ENCODE results near the gene IL33. TPM values are rescaled to one million over a fixed set of nuclear protein-coding genes. Genes with fewer than 3 reads are reported as not detected.

IL33 gene
- total and polyA plus RNA-seq, 2 donors from 2014 or later = 3.7 to 22.7 TPM

GRCh38 chr9:6243746-6244145, 28.1 kb downstream of the IL33 start:
- no peak for TF ChIP-seq CTCF (IDR thresholded peaks at IDR 0.05; ENCODE audit: borderline replicate concordance, extremely low read depth, insufficient read depth)
- Histone ChIP-seq H3K4me3 (ENCODE audit: low read length in 3 of 3) (no peak overlapping the region), H3K9me3 (ENCODE audit: control insufficient read depth in 2 of 3, insufficient read depth in 1 of 3, low read length in 3 of 3) (no peaks in the 10 kb centered on the region), H3K9ac (ENCODE audit: low read length in 3 of 3) (no peak overlapping the region), H3K27ac (ENCODE audit: low read depth in 2 of 2, low read length in 2 of 2) (no peak overlapping the region), H3K4me1 (ENCODE audit: control insufficient read depth in 2 of 3, insufficient read depth in 2 of 3, low read depth in 1 of 3, low read length in 3 of 3) (no peaks in the 10 kb centered on the region), H3K27me3 (ENCODE audit: control insufficient read depth, insufficient read depth, low read length) (no peaks in the 10 kb centered on the region), H3K36me3 (ENCODE audit: control insufficient read depth in 2 of 3, insufficient read depth in 3 of 3, low read length in 3 of 3) (no peaks in the 10 kb centered on the region)
- FAIRE-seq (no peak), DNase-seq (no peak)
- intact Hi-C loops (cut with DNase I) = no loop called here

- Histone ChIP-seq H3K4me3 (ENCODE audit: low read length in 3 of 3) (no peak overlapping the region), H3K4me1 (ENCODE audit: control insufficient read depth in 2 of 3, insufficient read depth in 2 of 3, low read depth in 1 of 3, low read length in 3 of 3) (no peaks in the 10 kb centered on the region), H3K9ac (ENCODE audit: low read length in 3 of 3) (no peak overlapping the region), H3K27me3 (ENCODE audit: control insufficient read depth, insufficient read depth, low read length) (no peaks in the 10 kb centered on the region), H3K27ac (ENCODE audit: low read depth in 2 of 2, low read length in 2 of 2) (no peak overlapping the region), H3K36me3 (ENCODE audit: control insufficient read depth in 2 of 3, insufficient read depth in 3 of 3, low read length in 3 of 3) (no peaks in the 10 kb centered on the region), H3K9me3 (ENCODE audit: control insufficient read depth in 2 of 3, insufficient read depth in 1 of 3, low read length in 3 of 3) (no peaks in the 10 kb centered on the region)
- DNase-seq = no peak
- FAIRE-seq = no peak
- TF ChIP-seq CTCF (IDR thresholded peaks at IDR 0.05; ENCODE audit: borderline replicate concordance, extremely low read depth, insufficient read depth) = no peak
- intact Hi-C loops (cut with DNase I) = no loop called here
Measured at GRCh38 chr9:6247266-6247665, 31.7 kb downstream of the IL33 start.

- no peaks in the 10 kb centered on the region for H3K9me3 ChIP-seq (ENCODE audit: control insufficient read depth in 2 of 3, insufficient read depth in 1 of 3, low read length in 3 of 3)
- H3K27ac ChIP-seq (ENCODE audit: low read depth in 2 of 2, low read length in 2 of 2) = no peak overlapping the region
- TF ChIP-seq CTCF (IDR thresholded peaks at IDR 0.05; ENCODE audit: borderline replicate concordance, extremely low read depth, insufficient read depth) = no peak
- no peaks in the 10 kb centered on the region for H3K36me3 ChIP-seq (ENCODE audit: control insufficient read depth in 2 of 3, insufficient read depth in 3 of 3, low read length in 3 of 3)
- no peak overlapping the region for H3K4me3 ChIP-seq (ENCODE audit: low read length in 3 of 3)
- no peaks in the 10 kb centered on the region for H3K27me3 ChIP-seq (ENCODE audit: control insufficient read depth, insufficient read depth, low read length)
- peak in 1 of 5 donors; percentile 6 for DNase-seq
- no peak overlapping the region for H3K9ac ChIP-seq (ENCODE audit: low read length in 3 of 3)
- intact Hi-C loops (cut with DNase I) = no loop called here
- no peaks in the 10 kb centered on the region for H3K4me1 ChIP-seq (ENCODE audit: control insufficient read depth in 2 of 3, insufficient read depth in 2 of 3, low read depth in 1 of 3, low read length in 3 of 3)
- FAIRE-seq = no peak
Measured at GRCh38 chr9:6268826-6269397, 53.3 kb downstream of the IL33 start.

GRCh38 chr9:6270896-6271295, 55.3 kb downstream of the IL33 start:
- Histone ChIP-seq H3K9ac (ENCODE audit: low read length in 3 of 3) (no peak overlapping the region), H3K36me3 (ENCODE audit: control insufficient read depth in 2 of 3, insufficient read depth in 3 of 3, low read length in 3 of 3) (no peaks in the 10 kb centered on the region), H3K27ac (ENCODE audit: low read depth in 2 of 2, low read length in 2 of 2) (no peak overlapping the region), H3K27me3 (ENCODE audit: control insufficient read depth, insufficient read depth, low read length) (no peaks in the 10 kb centered on the region), H3K4me3 (ENCODE audit: low read length in 3 of 3) (no peak overlapping the region), H3K4me1 (ENCODE audit: control insufficient read depth in 2 of 3, insufficient read depth in 2 of 3, low read depth in 1 of 3, low read length in 3 of 3) (no peaks in the 10 kb centered on the region), H3K9me3 (ENCODE audit: control insufficient read depth in 2 of 3, insufficient read depth in 1 of 3, low read length in 3 of 3) (no peaks in the 10 kb centered on the region)
- DNase-seq (no peak), FAIRE-seq (no peak)
- intact Hi-C loops (cut with DNase I) = no loop called here
- TF ChIP-seq CTCF (IDR thresholded peaks at IDR 0.05; ENCODE audit: borderline replicate concordance, extremely low read depth, insufficient read depth) = no peak
